HEK293 (cell line): ENCODE measurements around the gene FBXW11.

Source experiments
- BCL11B ChIP-seq: fragments of 450-650 bp; formaldehyde crosslinking; IDR thresholded peaks from 2 replicates; pipeline ENCODE4 v1.5.1; 2016; ENCODE audit warnings: low read depth, missing biosample characterization, missing genetic modification characterization
- ELK4 ChIP-seq: IDR thresholded peaks from 2 replicates; pipeline ENCODE4 v1.6.1; 2011; ENCODE audit warnings: mild to moderate bottlenecking, low read depth, low read length, borderline replicate concordance
- GLI4 ChIP-seq: fragments of 450-650 bp; formaldehyde crosslinking; IDR thresholded peaks from 2 replicates; pipeline ENCODE4 v1.5.1; 2016; ENCODE audit warnings: missing biosample characterization, missing genetic modification characterization
- HOXA7 ChIP-seq: sonication (generic); formaldehyde crosslinking; IDR thresholded peaks from 2 replicates; pipeline ENCODE4 v1.8.1; 2022; ENCODE audit warnings: missing genetic modification reagents, borderline replicate concordance
- INSM2 ChIP-seq: fragments of 450-650 bp; formaldehyde crosslinking; IDR thresholded peaks from 2 replicates; pipeline ENCODE4 v1.5.1; 2016; ENCODE audit warnings: missing biosample characterization, missing genetic modification characterization
- KLF10 ChIP-seq: fragments of 450-650 bp; IDR thresholded peaks from 2 replicates; pipeline ENCODE4 v1.5.1; 2018; ENCODE audit warnings: missing biosample characterization, mild to moderate bottlenecking, missing genetic modification characterization
- PRDM6 ChIP-seq: fragments of 450-650 bp; formaldehyde crosslinking; IDR thresholded peaks from 2 replicates; pipeline ENCODE4 v1.5.1; 2017; ENCODE audit warnings: missing biosample characterization, missing genetic modification characterization
- REPIN1 ChIP-seq: fragments of 450-650 bp; formaldehyde crosslinking; IDR thresholded peaks from 2 replicates; pipeline ENCODE4 v1.5.1; 2017; ENCODE audit warnings: missing biosample characterization, missing genetic modification characterization, low read depth
- REST ChIP-seq: fragments of 450-650 bp; formaldehyde crosslinking; IDR thresholded peaks from 2 replicates; pipeline ENCODE4 v1.5.1; 2016; ENCODE audit warnings: missing biosample characterization, missing genetic modification characterization
- SALL2 ChIP-seq: fragments of 450-650 bp; formaldehyde crosslinking; IDR thresholded peaks from 2 replicates; pipeline ENCODE4 v1.5.0; 2017; ENCODE audit warnings: missing biosample characterization, mild to moderate bottlenecking, missing genetic modification characterization, borderline replicate concordance
- SCRT2 ChIP-seq: fragments of 450-650 bp; formaldehyde crosslinking; IDR thresholded peaks from 2 replicates; pipeline ENCODE4 v1.5.1; 2016; ENCODE audit warnings: missing biosample characterization, missing genetic modification characterization
- TSHZ1 ChIP-seq: fragments of 450-650 bp; formaldehyde crosslinking; IDR thresholded peaks from 2 replicates; pipeline ENCODE4 v1.5.1; 2016; ENCODE audit warnings: missing biosample characterization, missing genetic modification characterization, borderline replicate concordance
- ZBTB20 ChIP-seq: fragments of 450-650 bp; formaldehyde crosslinking; IDR thresholded peaks from 2 replicates; pipeline ENCODE4 v1.5.1; 2016; ENCODE audit warnings: missing biosample characterization, missing genetic modification characterization
- ZBTB6 ChIP-seq: fragments of 450-650 bp; formaldehyde crosslinking; IDR thresholded peaks from 2 replicates; pipeline ENCODE4 v1.5.1; 2017; ENCODE audit warnings: missing biosample characterization, missing genetic modification characterization
- ZNF155 ChIP-seq: fragments of 450-650 bp; formaldehyde crosslinking; IDR thresholded peaks from 2 replicates; pipeline ENCODE4 v1.5.1; 2016; ENCODE audit warnings: missing biosample characterization, missing genetic modification characterization
- ZNF223 ChIP-seq: fragments of 450-650 bp; formaldehyde crosslinking; IDR thresholded peaks from 2 replicates; pipeline ENCODE4 v1.5.1; 2016; ENCODE audit warnings: missing biosample characterization, missing genetic modification characterization
- ZNF24 ChIP-seq: fragments of 450-650 bp; formaldehyde crosslinking; IDR thresholded peaks from 2 replicates; pipeline ENCODE4 v1.5.1; 2016; ENCODE audit warnings: missing biosample characterization, missing genetic modification characterization
- ZNF350 ChIP-seq: fragments of 450-650 bp; formaldehyde crosslinking; IDR thresholded peaks from 2 replicates; pipeline ENCODE4 v1.5.0; 2017; ENCODE audit warnings: missing biosample characterization, mild to moderate bottlenecking, missing genetic modification characterization
- ZNF394 ChIP-seq: fragments of 450-650 bp; formaldehyde crosslinking; IDR thresholded peaks from 2 replicates; pipeline ENCODE4 v1.5.1; 2016; ENCODE audit warnings: missing biosample characterization, missing genetic modification characterization, mild to moderate bottlenecking, moderate library complexity, borderline replicate concordance
- ZNF416 ChIP-seq: fragments of 450-650 bp; formaldehyde crosslinking; IDR thresholded peaks from 2 replicates; pipeline ENCODE4 v1.5.1; 2016; ENCODE audit warnings: missing biosample characterization, missing genetic modification characterization
- ZNF433 ChIP-seq: fragments of 450-650 bp; formaldehyde crosslinking; IDR thresholded peaks from 2 replicates; pipeline ENCODE4 v1.5.1; 2016; ENCODE audit warnings: missing biosample characterization, missing genetic modification characterization, low read depth
- ZNF560 ChIP-seq: fragments of 450-650 bp; formaldehyde crosslinking; IDR thresholded peaks from 2 replicates; pipeline ENCODE4 v1.5.1; 2017; ENCODE audit warnings: missing biosample characterization, missing genetic modification characterization, borderline replicate concordance
- ZNF580 ChIP-seq: fragments of 450-650 bp; formaldehyde crosslinking; IDR thresholded peaks from 2 replicates; pipeline ENCODE4 v1.5.1; 2016; ENCODE audit warnings: missing biosample characterization, missing genetic modification characterization
- ZNF660 ChIP-seq: fragments of 450-650 bp; IDR thresholded peaks from 2 replicates; pipeline ENCODE4 v1.5.1; 2018; ENCODE audit warnings: missing biosample characterization, mild to moderate bottlenecking, missing genetic modification characterization
- ZNF664 ChIP-seq: fragments of 450-650 bp; formaldehyde crosslinking; IDR thresholded peaks from 2 replicates; pipeline ENCODE4 v1.5.1; 2016; ENCODE audit warnings: missing biosample characterization, missing genetic modification characterization

Gene FBXW11

GRCh38 chr5:172007175-172008110 lies 1.0 kb upstream of the FBXW11 start (continued):
- no peak for TF ChIP-seq ZNF664
- no peak for TF ChIP-seq ZNF660 (tag by site-specific recombination)
- TF ChIP-seq ZNF223 (tag by site-specific recombination): no peak
- no peak for TF ChIP-seq KLF10 (tag by site-specific recombination)
- no peak for TF ChIP-seq ZBTB6
- peak; percentile 93 for TF ChIP-seq ZBTB20
- TF ChIP-seq HOXA7 (CRISPR knock-in tag): no peak
- TF ChIP-seq ZNF416 (tag by site-specific recombination): no peak
- TF ChIP-seq ZNF394 (tag by site-specific recombination): no peak
- no peak for TF ChIP-seq REST
- TF ChIP-seq ZNF24 (tag by site-specific recombination): peak; percentile 95
- no peak for TF ChIP-seq BCL11B
- no peak for TF ChIP-seq SALL2 (tag by site-specific recombination)
- peak; percentile 64; the same call in 1 of the 2 replicates for TF ChIP-seq REPIN1
- TF ChIP-seq GLI4 (tag by site-specific recombination): no peak
- no peak for TF ChIP-seq TSHZ1
- no peak for TF ChIP-seq PRDM6
- no peak for TF ChIP-seq ZNF433 (tag by site-specific recombination)
- TF ChIP-seq ZNF350 (tag by site-specific recombination): no peak
- no peak for TF ChIP-seq INSM2 (tag by site-specific recombination)
- no peak for TF ChIP-seq ZNF155 (tag by site-specific recombination)
- no peak for TF ChIP-seq ZNF580 (tag by site-specific recombination)
- TF ChIP-seq SCRT2 (tag by site-specific recombination): peak; percentile 66
- no peak for TF ChIP-seq ZNF560 (tag by site-specific recombination)
- TF ChIP-seq ELK4: no peak
